Measurements from ENCODE around the gene ZNF414. TPM values are rescaled to one million over a fixed set of nuclear protein-coding genes. Genes with fewer than 3 reads are reported as not detected.
"Not testable (repeated sequence)": the region's sequence is repeated elsewhere in the genome, so short reads cannot be mapped to it uniquely, and the experiment has no call there.

The ZNF414 gene
- total RNA-seq, 1 donor from 2014 or later: 27.2 TPM

DNA sequence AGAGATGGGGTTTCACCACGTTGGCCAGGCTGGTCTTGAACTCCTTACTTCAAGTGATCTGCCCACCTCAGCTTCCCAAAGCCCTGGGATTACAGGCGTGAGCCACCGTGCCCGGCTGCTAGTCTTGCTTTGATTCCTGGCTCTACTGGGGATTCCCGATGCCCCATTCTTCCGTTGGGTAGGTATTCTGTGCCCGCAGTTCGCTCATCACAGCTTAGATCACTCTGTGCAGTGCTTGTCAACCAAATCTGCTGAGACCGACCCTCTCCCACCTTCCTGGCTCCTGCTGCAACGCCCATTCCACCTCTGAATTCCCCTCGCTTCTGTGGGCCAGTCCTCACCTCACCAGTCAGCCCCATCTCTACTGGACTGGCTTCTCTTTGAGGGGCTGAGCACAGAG, 4.6 kb upstream of the ZNF414 start:
- TF ChIP-seq, protein P1, sequence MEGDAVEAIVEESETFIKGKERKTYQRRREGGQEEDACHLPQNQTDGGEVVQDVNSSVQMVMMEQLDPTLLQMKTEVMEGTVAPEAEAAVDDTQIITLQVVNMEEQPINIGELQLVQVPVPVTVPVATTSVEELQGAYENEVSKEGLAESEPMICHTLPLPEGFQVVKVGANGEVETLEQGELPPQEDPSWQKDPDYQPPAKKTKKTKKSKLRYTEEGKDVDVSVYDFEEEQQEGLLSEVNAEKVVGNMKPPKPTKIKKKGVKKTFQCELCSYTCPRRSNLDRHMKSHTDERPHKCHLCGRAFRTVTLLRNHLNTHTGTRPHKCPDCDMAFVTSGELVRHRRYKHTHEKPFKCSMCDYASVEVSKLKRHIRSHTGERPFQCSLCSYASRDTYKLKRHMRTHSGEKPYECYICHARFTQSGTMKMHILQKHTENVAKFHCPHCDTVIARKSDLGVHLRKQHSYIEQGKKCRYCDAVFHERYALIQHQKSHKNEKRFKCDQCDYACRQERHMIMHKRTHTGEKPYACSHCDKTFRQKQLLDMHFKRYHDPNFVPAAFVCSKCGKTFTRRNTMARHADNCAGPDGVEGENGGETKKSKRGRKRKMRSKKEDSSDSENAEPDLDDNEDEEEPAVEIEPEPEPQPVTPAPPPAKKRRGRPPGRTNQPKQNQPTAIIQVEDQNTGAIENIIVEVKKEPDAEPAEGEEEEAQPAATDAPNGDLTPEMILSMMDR (IDR thresholded peaks at IDR 0.05; ENCODE audit: partially characterized antibody, unreplicated experiment): no peak
- peaks cover 14% of the 10 kb centered on the region for H3K27me3 Mint-ChIP-seq (ENCODE audit: unreplicated experiment)
- H3K9me3 Mint-ChIP-seq (ENCODE audit: unreplicated experiment): peaks cover 6% of the 10 kb centered on the region
- no peak for DNase-seq
- H3K36me3 Mint-ChIP-seq (ENCODE audit: unreplicated experiment): no peaks in the 10 kb centered on the region
- H3K4me3 Mint-ChIP-seq (ENCODE audit: unreplicated experiment): no peak overlapping the region
- H3K4me1 Mint-ChIP-seq (ENCODE audit: low read depth, unreplicated experiment): no peaks in the 10 kb centered on the region
- no peak overlapping the region for H3K27ac Mint-ChIP-seq (ENCODE audit: unreplicated experiment)

- TF ChIP-seq, protein P1 (IDR thresholded peaks at IDR 0.05; ENCODE audit: partially characterized antibody, unreplicated experiment): no peak
- no peaks in the 10 kb centered on the region for H3K4me1 Mint-ChIP-seq (ENCODE audit: low read depth, unreplicated experiment)
- peaks cover 16% of the 10 kb centered on the region for H3K27me3 Mint-ChIP-seq (ENCODE audit: unreplicated experiment)
- no peak for DNase-seq
- H3K4me3 Mint-ChIP-seq (ENCODE audit: unreplicated experiment): no peak overlapping the region
- peaks cover 6% of the 10 kb centered on the region for H3K9me3 Mint-ChIP-seq (ENCODE audit: unreplicated experiment)
- H3K36me3 Mint-ChIP-seq (ENCODE audit: unreplicated experiment): no peaks in the 10 kb centered on the region
- no peak overlapping the region for H3K27ac Mint-ChIP-seq (ENCODE audit: unreplicated experiment)
Observed at GRCh38 chr19:8517551-8518442, 3.8 kb upstream of the ZNF414 start.

DNA sequence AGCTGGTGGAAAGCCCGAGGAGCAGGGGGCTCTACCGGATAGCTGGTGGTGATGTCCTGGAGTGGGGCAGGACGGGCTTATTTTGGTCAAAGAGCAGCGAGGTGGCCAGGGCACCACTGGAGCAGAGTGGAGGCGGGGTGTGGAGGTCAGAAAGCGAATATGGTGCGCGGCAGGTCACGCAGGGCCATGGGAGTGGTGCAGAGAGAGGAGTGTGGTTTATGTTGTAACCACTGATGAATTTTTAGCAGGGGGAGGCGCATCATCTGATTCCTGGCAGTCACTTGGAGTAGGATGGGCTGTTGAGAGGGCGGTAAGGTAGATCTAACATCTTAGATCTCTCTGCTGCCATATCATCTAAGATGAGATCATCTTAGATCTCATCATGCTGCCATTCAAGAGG, 1.4 kb upstream of the ZNF414 start:
- no peak for DNase-seq
- H3K4me3 Mint-ChIP-seq (ENCODE audit: unreplicated experiment): peak overlapping the region; percentile 49
- H3K27me3 Mint-ChIP-seq (ENCODE audit: unreplicated experiment): peaks cover 12% of the 10 kb centered on the region
- H3K4me1 Mint-ChIP-seq (ENCODE audit: low read depth, unreplicated experiment): no peaks in the 10 kb centered on the region
- H3K9me3 Mint-ChIP-seq (ENCODE audit: unreplicated experiment): peaks cover 8% of the 10 kb centered on the region
- H3K36me3 Mint-ChIP-seq (ENCODE audit: unreplicated experiment): no peaks in the 10 kb centered on the region
- H3K27ac Mint-ChIP-seq (ENCODE audit: unreplicated experiment): peak overlapping the region; percentile 43
- TF ChIP-seq, protein P1 (IDR thresholded peaks at IDR 0.05; ENCODE audit: partially characterized antibody, unreplicated experiment): no peak

DNA sequence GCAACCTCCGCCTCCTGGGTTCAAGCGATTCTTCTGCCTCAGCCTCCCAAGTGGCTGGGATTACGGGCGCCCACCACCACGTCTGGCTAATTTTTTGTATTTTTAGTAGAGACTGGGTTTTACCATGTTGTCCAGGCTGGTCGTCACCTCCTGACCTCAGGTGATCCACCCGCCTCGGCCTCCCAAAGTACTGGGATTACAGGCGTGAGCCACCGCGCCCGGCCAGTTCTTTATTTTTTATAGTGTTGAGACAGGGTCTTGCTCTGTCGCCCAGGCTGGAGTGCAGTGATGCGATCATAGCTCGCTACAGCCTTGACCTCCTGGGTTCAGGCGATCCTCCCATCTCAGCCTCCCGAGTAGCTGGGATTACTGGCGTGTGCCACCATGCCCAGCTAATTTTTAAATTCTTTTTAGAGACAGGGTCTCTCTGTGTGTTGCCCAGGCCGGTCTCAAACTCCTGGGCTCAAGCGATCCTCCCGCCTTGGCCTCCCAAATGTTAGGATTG, 590 bp upstream of the ZNF414 start:
- H3K9me3 Mint-ChIP-seq (ENCODE audit: unreplicated experiment); H3K36me3 Mint-ChIP-seq (ENCODE audit: unreplicated experiment); DNase-seq; H3K4me1 Mint-ChIP-seq (ENCODE audit: low read depth, unreplicated experiment); H3K27me3 Mint-ChIP-seq (ENCODE audit: unreplicated experiment): not testable (repeated sequence)
- peak overlapping the region; percentile 99 for H3K27ac Mint-ChIP-seq (ENCODE audit: unreplicated experiment)
- H3K4me3 Mint-ChIP-seq (ENCODE audit: unreplicated experiment): peak overlapping the region; percentile 90

DNA sequence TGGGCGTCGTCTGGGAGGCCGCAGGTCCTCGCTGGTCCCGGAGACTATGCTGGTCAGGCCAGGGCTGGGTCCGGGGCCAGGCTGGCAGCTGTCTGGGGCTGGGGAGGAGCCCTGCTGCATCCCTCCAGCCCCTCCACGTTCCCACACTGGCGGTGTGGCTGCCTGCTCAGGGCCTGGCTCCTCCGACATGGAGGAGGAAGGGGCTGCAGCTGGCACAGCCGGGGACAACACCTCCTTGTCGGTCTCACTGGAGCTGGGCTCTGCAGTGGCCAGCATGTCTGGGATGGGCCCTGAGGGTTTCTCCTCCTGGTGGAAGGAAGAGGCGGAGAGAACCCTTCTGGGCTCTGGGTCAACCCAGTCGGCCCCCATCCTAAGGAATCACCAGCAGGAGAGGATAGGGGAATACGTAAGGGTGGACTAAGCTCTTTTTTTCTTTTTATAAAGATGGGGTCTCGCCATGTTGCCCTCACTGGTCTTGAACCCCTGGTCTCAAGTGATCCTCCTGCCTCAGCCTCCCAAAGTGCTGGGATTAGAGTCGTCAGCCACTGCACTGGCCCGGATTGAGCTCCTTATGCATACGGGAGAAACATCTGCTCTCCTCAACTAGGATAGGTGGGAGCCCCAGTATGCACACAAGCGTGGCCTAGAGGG, 806 bp downstream of the ZNF414 start:
- no peak for DNase-seq

More for the DNA sequence above, 806 bp downstream of the ZNF414 start:
- peaks cover 4% of the 10 kb centered on the region for H3K9me3 Mint-ChIP-seq (ENCODE audit: unreplicated experiment)
- no peaks in the 10 kb centered on the region for H3K4me1 Mint-ChIP-seq (ENCODE audit: low read depth, unreplicated experiment)
- TF ChIP-seq, protein P1 (IDR thresholded peaks at IDR 0.05; ENCODE audit: partially characterized antibody, unreplicated experiment): no peak
- peaks cover 7% of the 10 kb centered on the region for H3K27me3 Mint-ChIP-seq (ENCODE audit: unreplicated experiment)
- peak overlapping the region; percentile 99 for H3K27ac Mint-ChIP-seq (ENCODE audit: unreplicated experiment)
- peak overlapping the region; percentile 90 for H3K4me3 Mint-ChIP-seq (ENCODE audit: unreplicated experiment)
- no peaks in the 10 kb centered on the region for H3K36me3 Mint-ChIP-seq (ENCODE audit: unreplicated experiment)

All from glutamatergic neuron (in vitro differentiated cells).